Esophagus squamous epithelium (tissue), 4 donors: ENCODE data around the gene MESD.

Source experiments
- POLR2A ChIP-seq, 4 donors: fragments of 450-650 bp; IDR thresholded peaks; one replicate each; pipeline ENCODE4 v1.6.1; 2017; ENCODE audit warnings: antibody characterized with exemption in 4 of 4, mild to moderate bottlenecking in 4 of 4, moderate library complexity in 3 of 4
- TF ChIP-seq, protein P1 (sequence below), 6 experiments: fragments of 450-650 bp in 4 of 6; fragments of 200-600 bp in 2 of 6; sonication (generic) in 2 of 6; IDR thresholded peaks; one replicate each; pipeline ENCODE4 v1.5.1; 2016 to 2019; ENCODE audit warnings: antibody characterized with exemption in 6 of 6, mild to moderate bottlenecking in 4 of 6, moderate library complexity in 4 of 6

DNA sequence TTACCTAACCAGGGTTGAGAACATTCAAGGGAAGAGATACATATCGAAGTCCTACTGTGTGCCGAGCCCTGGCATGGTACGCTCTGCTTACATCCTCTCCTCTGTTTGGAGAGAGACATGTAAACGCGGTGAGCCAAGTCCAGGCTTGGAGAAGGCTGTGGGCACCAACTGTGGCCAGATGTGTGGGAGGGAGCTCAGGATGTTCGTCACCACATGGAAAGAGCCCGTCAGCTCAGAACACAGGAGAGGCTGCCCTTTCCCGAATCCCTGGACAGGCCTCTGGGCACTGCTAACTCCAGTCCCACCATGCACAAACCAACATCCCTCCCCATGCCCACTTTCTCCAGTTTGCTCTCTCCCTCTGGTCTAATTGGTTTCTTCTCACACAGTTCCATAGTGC is 43.0 kb downstream of the MESD start:
- TF ChIP-seq POLR2A (IDR thresholded peaks at IDR 0.05): no peak
- TF ChIP-seq, protein P1, sequence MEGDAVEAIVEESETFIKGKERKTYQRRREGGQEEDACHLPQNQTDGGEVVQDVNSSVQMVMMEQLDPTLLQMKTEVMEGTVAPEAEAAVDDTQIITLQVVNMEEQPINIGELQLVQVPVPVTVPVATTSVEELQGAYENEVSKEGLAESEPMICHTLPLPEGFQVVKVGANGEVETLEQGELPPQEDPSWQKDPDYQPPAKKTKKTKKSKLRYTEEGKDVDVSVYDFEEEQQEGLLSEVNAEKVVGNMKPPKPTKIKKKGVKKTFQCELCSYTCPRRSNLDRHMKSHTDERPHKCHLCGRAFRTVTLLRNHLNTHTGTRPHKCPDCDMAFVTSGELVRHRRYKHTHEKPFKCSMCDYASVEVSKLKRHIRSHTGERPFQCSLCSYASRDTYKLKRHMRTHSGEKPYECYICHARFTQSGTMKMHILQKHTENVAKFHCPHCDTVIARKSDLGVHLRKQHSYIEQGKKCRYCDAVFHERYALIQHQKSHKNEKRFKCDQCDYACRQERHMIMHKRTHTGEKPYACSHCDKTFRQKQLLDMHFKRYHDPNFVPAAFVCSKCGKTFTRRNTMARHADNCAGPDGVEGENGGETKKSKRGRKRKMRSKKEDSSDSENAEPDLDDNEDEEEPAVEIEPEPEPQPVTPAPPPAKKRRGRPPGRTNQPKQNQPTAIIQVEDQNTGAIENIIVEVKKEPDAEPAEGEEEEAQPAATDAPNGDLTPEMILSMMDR (IDR thresholded peaks at IDR 0.05): no peak
